ENCODE results near the gene OTOA.
"Not testable (repeated sequence)": the region's sequence is repeated elsewhere in the genome, so short reads cannot be mapped to it uniquely, and the experiment has no call there.

OTOA gene

DNA sequence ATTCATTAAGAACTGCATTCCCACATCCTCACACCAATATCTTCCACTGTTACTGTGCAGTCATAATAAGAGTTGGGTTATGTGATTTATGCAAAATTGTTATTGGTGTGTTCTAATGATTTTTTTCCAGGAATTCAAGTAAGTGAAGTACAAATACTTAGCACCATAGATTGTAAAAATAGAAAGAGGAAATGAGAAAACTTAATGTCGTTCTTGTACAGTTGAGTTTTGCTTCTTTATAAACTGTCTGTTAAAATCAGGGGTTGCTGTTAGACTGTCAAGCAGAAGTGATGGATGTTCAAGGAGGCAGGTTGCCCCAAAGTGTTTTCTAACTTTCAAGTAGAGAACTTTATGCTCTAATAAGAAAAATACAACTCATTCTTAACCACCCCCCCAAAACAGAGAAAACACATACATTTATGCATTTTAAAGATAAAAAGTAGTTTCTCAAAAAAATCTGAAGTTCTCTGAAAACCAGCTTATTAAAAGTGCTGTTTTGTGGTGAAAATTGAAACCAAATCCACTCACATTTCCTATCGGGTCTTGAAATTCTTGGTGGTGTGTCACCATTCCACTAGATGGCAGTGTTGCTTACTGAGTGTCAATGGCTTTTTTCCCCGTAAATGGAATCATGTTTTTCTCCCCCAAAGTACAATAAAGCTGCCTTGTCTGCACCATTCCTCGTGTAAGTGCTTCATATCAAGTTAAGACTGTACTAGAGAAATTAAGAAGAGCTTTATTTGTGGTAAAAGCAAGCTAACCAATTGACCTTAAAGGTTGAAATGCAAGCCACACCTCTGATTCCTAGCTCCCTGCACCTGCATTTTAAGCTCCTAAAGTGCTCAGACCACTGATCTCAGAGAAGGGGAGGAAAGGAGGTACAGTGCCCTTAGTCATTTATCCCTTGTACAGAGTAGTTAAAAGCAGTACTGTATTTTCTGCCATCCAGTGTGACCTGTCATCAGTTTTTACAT, 6.7 kb upstream of the OTOA start:
- peak; percentile 63 for DNase-seq (ENCODE audit: low read depth, low spot score)

GRCh38 chr16:21659124-21659523, 4.6 kb upstream of the OTOA start:
- no peak for DNase-seq (ENCODE audit: low read depth, low spot score)
- no peak overlapping the region for H3K4me3 ChIP-seq (ENCODE audit: low read length)

More for the DNA sequence above, 6.7 kb upstream of the OTOA start:
- H3K4me3 ChIP-seq (ENCODE audit: low read length), result no peak overlapping the region

- H3K4me3 ChIP-seq (ENCODE audit: low read length), result no peak overlapping the region
- no peak for DNase-seq (ENCODE audit: low read depth, low spot score)
Observed at GRCh38 chr16:21664801-21665492, 1.2 kb downstream of the OTOA start.

DNA sequence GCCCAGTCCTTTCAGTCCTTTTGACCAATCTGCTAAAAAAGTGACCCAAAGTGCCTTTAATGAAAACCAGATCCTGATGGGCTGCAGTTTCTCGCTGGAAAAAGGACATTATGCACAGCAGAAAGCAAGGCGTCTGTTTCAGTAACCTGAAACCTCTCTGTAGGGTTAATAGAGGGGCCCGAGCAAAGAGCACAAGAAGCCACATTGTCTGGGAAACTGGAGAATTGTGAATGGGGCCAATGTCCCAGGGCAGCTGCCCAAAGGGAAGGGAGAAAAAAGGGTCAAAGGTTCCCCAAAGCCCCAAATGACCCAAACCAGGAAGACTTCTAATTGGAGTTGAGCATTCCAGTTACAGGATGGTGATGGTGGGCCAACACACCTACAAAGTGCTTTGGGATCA, 3.0 kb downstream of the OTOA start:
- no peak overlapping the region for H3K4me3 ChIP-seq (ENCODE audit: low read length)
- no peak for DNase-seq (ENCODE audit: low read depth, low spot score)

DNA sequence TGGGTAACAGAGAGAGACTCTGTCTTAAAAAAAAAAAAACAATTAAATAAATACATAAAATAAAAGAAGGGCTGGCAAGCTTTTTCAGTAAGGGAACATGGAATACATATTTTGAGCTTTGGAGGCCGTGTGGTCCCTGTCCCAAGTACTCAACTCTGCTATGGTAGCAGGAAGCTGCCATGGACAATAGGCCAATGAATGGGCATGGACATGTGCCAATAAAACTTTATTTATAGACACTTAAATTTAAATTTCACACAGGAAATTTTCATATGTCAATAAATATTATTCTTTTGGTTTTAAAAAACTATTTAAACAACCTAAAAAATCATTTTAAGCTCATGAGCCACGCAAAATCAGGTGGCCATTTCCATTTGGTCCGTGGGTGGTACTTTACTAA, 3.8 kb downstream of the OTOA start:
- H3K4me3 ChIP-seq (ENCODE audit: low read length), result no peak overlapping the region
- no peak for DNase-seq (ENCODE audit: low read depth, low spot score)

DNA sequence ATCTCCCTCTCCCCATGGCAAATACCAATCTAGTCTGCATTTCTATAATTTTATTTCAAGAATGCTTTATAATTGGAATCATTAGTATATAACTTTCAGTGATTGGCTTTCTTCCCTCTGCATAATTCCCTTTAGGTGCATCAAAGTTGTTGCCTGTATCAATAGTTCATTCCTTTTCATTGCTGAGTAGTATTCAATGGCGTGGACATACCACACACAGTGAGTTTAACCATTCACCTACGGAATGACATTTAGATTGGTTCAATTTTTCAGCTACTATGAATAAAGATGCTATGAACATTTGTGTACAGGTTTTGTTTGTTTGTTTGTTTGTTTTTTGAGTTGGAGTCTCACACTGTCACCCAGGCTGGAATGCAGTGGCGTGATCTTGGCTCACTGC, 9.7 kb downstream of the OTOA start:
- H3K4me3 ChIP-seq (ENCODE audit: low read length), result no peak overlapping the region
- DNase-seq (ENCODE audit: low read depth, low spot score), result no peak

DNA sequence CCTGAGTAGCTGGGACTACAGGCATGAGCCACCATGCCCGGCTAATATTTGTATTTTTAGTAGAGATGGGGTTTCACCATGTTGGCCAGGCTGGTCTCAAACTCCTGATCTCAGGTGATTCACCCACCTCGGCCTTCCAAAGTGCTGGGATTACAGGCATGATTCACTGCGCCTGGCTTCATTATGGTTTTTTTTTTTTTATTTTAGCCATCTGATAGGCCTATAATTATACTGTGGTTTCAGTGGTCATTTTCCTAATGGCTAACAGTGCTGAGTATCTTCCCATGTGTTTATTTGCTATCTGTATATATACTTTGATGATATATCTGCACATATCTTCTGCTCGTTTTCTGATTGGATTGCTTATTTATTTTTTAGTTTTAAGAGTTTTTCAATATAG, 10.7 kb downstream of the OTOA start:
- DNase-seq (ENCODE audit: low read depth, low spot score); H3K4me3 ChIP-seq (ENCODE audit: low read length): not testable (repeated sequence)

GRCh38 chr16:21680714-21681113, 16.9 kb downstream of the OTOA start:
- H3K4me3 ChIP-seq (ENCODE audit: low read length); DNase-seq (ENCODE audit: low read depth, low spot score): not testable (repeated sequence)

- no peak for DNase-seq (ENCODE audit: low read depth, low spot score)
Observed at GRCh38 chr16:21683184-21683583, 19.4 kb downstream of the OTOA start.

GRCh38 chr16:21684199-21684598, 20.4 kb downstream of the OTOA start:
- DNase-seq (ENCODE audit: low read depth, low spot score), result peak; percentile 27
- H3K4me3 ChIP-seq (ENCODE audit: low read length), result no peak overlapping the region

More at GRCh38 chr16:21683184-21683583, 19.4 kb downstream of the OTOA start:
- H3K4me3 ChIP-seq (ENCODE audit: low read length), result no peak overlapping the region

- no peak overlapping the region for H3K4me3 ChIP-seq (ENCODE audit: low read length)
- DNase-seq (ENCODE audit: low read depth, low spot score), result no peak
Observed at GRCh38 chr16:21685034-21685455, 21.3 kb downstream of the OTOA start.

GRCh38 chr16:21689107-21689506, 25.3 kb downstream of the OTOA start:
- no peak overlapping the region for H3K4me3 ChIP-seq (ENCODE audit: low read length)
- no peak for DNase-seq (ENCODE audit: low read depth, low spot score)

DNA sequence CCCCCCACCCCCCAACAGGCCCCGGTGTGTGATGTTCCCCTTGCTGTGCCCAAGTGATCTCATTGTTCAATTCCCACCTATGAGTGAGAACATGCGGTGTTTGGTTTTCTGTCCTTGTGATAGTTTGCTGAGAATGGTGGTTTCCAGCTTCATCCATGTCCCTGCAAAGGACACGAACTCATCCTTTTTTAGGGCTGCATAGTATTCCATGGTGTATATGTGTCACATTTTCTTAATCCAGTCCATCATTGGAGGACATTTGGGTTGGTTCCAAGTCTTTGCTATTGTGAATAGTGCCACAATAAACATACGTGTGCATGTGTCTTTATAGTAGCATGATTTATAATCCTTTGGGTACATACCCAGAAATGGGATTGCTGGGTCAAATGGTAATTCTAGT, 27.2 kb downstream of the OTOA start:
- H3K4me3 ChIP-seq (ENCODE audit: low read length); DNase-seq (ENCODE audit: low read depth, low spot score): not testable (repeated sequence)

DNA sequence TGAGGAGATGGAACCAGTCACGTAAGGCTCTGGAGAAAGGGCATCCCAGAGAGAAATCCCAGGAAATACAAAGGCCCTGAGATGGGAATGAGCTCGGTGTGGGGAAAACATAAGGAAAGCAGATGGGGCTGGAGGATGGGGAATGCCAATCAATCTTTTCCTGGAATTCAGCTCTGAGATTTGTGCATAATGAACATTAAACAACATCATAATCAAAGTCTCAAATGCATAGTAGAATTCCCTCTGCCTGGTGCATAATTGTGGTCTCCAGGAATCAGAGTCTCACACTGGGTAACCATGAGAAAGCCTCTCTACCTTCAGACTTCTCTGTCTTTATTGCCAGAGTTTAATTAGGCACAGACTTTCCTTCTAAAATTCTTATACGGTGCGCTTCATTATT, 30.8 kb downstream of the OTOA start:
- no peak for DNase-seq (ENCODE audit: low read depth, low spot score)

GRCh38 chr16:21697032-21697431, 33.3 kb downstream of the OTOA start:
- H3K4me3 ChIP-seq (ENCODE audit: low read length), result no peak overlapping the region
- no peak for DNase-seq (ENCODE audit: low read depth, low spot score)

More for the DNA sequence above, 30.8 kb downstream of the OTOA start:
- no peak overlapping the region for H3K4me3 ChIP-seq (ENCODE audit: low read length)

GRCh38 chr16:21698169-21699032, 34.6 kb downstream of the OTOA start:
- DNase-seq (ENCODE audit: low read depth, low spot score), result no peak
- no peak overlapping the region for H3K4me3 ChIP-seq (ENCODE audit: low read length)

DNA sequence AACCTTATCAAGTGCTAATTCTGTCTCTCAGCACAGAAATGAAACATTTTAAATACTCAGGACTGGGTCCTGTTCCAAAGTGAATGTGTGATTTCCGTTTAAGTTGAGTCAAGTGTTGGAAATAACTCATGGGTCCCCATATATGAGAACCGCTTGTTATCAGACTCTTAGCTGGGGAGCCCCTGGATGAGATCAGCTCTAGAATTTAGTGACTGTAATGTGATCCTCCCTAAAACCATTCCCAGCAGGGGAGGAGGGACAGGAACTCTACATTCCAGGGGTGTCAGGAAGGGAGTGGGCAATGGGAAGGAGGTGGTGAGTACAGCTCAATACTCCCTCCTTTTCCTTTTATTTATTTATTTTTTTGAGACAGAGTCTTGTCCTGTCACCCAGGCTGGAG, 37.5 kb downstream of the OTOA start:
- DNase-seq (ENCODE audit: low read depth, low spot score), result no peak
- H3K4me3 ChIP-seq (ENCODE audit: low read length), result no peak overlapping the region

GRCh38 chr16:21702276-21702675, 38.5 kb downstream of the OTOA start:
- no peak for DNase-seq (ENCODE audit: low read depth, low spot score)
- no peak overlapping the region for H3K4me3 ChIP-seq (ENCODE audit: low read length)

DNA sequence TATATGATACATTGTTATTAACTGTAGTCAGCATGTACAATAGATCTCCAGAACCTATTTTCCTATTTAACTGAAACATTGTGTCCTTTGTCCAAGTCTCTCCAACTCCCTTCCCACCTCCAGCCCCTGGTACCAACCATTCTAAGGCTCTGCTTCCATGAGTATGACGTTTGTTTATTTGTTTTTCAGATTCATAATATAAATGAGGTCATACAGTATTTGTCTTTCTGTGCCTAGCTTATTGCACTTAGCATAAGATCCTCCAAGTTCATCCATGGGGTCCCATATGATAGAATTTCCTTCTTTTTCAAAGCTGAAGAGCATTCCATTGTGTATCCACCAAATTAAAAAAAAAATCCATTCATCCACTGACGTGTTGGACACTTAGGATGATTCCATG, 39.4 kb downstream of the OTOA start:
- DNase-seq (ENCODE audit: low read depth, low spot score), result no peak
- H3K4me3 ChIP-seq (ENCODE audit: low read length), result no peak overlapping the region

Measured in Jurkat, Clone E6-1 (cell line).